BJ (cell line): ENCODE measurements around the gene LCORL. TPM values are rescaled to one million over a fixed set of nuclear protein-coding genes. Genes with fewer than 3 reads are reported as not detected.

Experiments
- CTCF ChIA-PET: fragments of 350-600 bp; formaldehyde crosslinking; extraction: SDS; loops from one replicate; lab custom pipeline; 2021; ENCODE audit warnings: antibody characterized with exemption, inconsistent platforms; lab: Yijun Ruan, JAX
- POLR2A ChIA-PET: fragments of 300-600 bp; sonication (Branson Sonifier 250); formaldehyde crosslinking; extraction: SDS; loops from one replicate; lab custom pipeline; 2021; ENCODE audit warnings: antibody characterized with exemption; lab: Charles Lee
- DNase-seq: peaks from one replicate; pipeline ENCODE4 v3.0.0-alpha.2; 2011; ENCODE audit warnings: low read depth
- H3K27me3 ChIP-seq: 2 replicates; pipeline ENCODE4 v1.6.0; 2011; ENCODE audit warnings: low read length; ENCODE audit not compliant: control insufficient read depth, insufficient read depth
- H3K36me3 ChIP-seq: 2 replicates; pipeline ENCODE4 v1.5.1; 2011; ENCODE audit warnings: low read length; ENCODE audit not compliant: control insufficient read depth, insufficient read depth
- H3K4me3 ChIP-seq: 2 replicates; pipeline ENCODE4 v1.5.1; 2011; ENCODE audit warnings: low read depth, mild to moderate bottlenecking, control low read depth, low read length
- polyA plus RNA-seq: library from polyadenylated mRNA; depleted of rRNA; stranded (reverse); fragments of >200 nt; gene quantifications from 2 replicates; pipeline ENCODE4 v1.2.3, GENCODE V29; 2011
- TF ChIP-seq, protein P1 (sequence below): IDR thresholded peaks from 2 replicates; pipeline ENCODE4 v1.5.1; 2011; ENCODE audit warnings: low read depth, mild to moderate bottlenecking, control low read depth, inconsistent platforms, low read length, moderate library complexity; ENCODE audit not compliant: insufficient read depth

The LCORL gene
- polyA plus RNA-seq, 1 experiment: 2.0 TPM

DNA sequence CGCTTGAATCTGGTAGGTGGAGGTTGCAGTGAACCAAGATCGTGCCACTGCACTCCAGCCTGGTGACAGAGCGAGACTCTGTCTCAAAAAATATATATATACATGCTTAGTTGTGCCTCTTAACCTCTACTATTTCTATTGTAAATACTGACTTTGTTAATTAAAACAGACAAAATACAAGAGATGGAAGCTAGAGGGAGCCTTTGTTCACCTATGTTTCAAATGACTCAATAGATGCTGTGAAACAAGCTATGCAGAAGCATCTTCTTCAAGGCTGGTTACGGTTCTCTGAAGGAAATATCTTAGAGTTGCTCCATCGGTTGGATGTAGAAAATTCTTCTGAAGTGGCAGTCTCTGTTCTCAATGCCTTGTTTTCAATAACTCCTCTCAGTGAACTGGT is 204.5 kb downstream of the LCORL start:
- no peak overlapping the region for H3K4me3 ChIP-seq
- DNase-seq: peak; percentile 37
- TF ChIP-seq, protein P1, sequence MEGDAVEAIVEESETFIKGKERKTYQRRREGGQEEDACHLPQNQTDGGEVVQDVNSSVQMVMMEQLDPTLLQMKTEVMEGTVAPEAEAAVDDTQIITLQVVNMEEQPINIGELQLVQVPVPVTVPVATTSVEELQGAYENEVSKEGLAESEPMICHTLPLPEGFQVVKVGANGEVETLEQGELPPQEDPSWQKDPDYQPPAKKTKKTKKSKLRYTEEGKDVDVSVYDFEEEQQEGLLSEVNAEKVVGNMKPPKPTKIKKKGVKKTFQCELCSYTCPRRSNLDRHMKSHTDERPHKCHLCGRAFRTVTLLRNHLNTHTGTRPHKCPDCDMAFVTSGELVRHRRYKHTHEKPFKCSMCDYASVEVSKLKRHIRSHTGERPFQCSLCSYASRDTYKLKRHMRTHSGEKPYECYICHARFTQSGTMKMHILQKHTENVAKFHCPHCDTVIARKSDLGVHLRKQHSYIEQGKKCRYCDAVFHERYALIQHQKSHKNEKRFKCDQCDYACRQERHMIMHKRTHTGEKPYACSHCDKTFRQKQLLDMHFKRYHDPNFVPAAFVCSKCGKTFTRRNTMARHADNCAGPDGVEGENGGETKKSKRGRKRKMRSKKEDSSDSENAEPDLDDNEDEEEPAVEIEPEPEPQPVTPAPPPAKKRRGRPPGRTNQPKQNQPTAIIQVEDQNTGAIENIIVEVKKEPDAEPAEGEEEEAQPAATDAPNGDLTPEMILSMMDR: peak; percentile 65
- CTCF ChIA-PET: interaction anchor here (0.5 to 3.1 kb wide), 20 partner anchors 9 to 778 kb away, joined by 3 to 19 read pairs (median 4); partner anchors contain the start of genes LCORL and MED28
- POLR2A ChIA-PET: interaction anchor here (0.6 kb wide), 1 partner anchor 1645 kb away, joined by 3 read pairs; no protein-coding TSS in a partner anchor
- H3K27me3 ChIP-seq: no peaks in the 10 kb centered on the region
- H3K36me3 ChIP-seq: no peaks in the 10 kb centered on the region

DNA sequence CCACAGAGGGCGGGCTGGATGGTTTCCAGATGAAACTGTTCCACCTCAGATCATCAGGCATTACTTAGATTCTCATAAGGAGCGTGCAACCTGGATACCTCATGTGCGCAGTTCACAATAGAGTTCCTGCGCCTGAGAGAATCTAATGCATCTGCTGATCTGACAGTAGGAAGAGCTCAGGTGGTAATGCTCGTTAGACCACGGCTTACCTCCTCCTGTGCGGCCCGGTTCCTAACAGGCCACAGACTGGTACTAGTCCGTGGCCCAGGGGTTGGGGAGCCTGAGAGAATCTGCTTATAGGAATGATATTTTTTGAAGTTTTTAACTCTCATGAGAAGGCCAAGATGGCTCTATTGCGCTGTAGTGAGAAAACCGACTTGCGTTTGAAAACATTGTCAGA is 205.4 kb downstream of the LCORL start:
- Histone ChIP-seq H3K4me3 (no peak overlapping the region), H3K27me3 (no peaks in the 10 kb centered on the region), H3K36me3 (no peaks in the 10 kb centered on the region)
- TF ChIP-seq, protein P1: no peak
- DNase-seq: no peak
- CTCF ChIA-PET: interaction anchor here (1.2 to 3.1 kb wide), 7 partner anchors 10 to 776 kb away, joined by 3 to 19 read pairs (median 5); partner anchors contain the start of gene LCORL
- POLR2A ChIA-PET: no interaction called here

DNA sequence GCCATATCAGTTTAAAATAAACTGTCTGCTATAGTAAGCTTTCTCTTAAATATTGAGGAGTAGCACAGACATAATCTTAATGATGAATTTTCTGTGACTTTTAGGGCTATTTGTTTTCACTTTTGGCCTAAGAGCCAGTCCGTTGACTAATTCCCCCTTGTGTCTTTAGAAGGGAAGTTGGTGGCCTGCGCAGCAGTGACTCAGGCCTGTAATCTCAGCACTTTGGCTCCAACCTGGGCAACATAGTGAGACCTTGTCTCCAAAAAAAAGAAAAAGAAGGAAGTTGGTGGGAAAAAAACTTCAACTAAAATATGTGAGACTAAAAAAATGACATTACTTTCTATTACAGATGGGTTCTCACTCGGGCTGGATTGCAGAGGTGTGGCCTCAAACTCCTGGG is 207.4 kb downstream of the LCORL start:
- ChIA-PET POLR2A (no interaction called here), CTCF (no interaction called here)
- no peak for DNase-seq
- H3K36me3 ChIP-seq: no peaks in the 10 kb centered on the region
- TF ChIP-seq, protein P1: no peak
- no peaks in the 10 kb centered on the region for H3K27me3 ChIP-seq
- H3K4me3 ChIP-seq: no peak overlapping the region

DNA sequence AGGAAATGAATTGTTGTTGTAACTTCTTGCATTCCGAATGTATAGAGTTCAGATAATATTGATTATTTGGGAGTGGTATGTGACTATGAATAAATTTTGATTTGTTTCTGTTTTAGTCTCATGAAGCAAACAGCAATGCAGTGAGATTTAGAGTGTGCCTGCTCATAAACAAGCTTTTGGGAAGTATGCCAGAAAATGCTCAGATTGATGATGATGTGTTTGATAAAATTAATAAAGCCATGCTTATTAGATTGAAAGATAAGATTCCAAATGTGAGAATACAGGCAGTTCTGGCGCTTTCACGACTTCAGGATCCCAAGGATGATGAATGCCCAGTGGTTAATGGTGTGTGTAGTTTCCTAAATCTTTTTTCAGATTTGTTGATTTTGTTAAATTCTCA is 208.8 kb downstream of the LCORL start:
- POLR2A ChIA-PET: interaction anchor here (0.5 kb wide), 1 partner anchor 35 kb away, joined by 3 read pairs; no protein-coding TSS in a partner anchor
- Histone ChIP-seq H3K36me3 (no peaks in the 10 kb centered on the region), H3K27me3 (no peaks in the 10 kb centered on the region), H3K4me3 (no peak overlapping the region)
- no peak for DNase-seq
- CTCF ChIA-PET: no interaction called here
- TF ChIP-seq, protein P1: no peak

DNA sequence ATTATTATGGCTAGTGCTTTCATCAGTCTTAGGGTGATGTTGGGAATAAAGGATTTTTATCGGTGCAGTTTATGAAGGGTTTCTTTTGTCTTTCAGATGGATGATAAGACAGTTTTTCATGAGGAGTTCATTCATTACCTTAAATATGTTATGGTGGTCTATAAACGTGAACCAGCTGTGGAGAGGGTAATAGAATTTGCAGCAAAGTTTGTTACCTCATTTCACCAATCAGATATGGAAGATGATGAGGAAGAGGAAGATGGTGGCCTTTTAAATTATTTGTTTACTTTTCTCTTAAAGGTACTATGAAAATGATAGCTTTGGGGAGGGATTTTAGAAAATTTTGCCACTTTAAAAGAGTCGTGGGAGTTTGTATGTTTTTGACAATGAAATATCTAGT is 209.4 kb downstream of the LCORL start:
- POLR2A ChIA-PET: no interaction called here
- DNase-seq: no peak
- TF ChIP-seq, protein P1: no peak
- no peaks in the 10 kb centered on the region for H3K27me3 ChIP-seq
- no peaks in the 10 kb centered on the region for H3K36me3 ChIP-seq
- CTCF ChIA-PET: interaction anchor here (1.0 kb wide), 1 partner anchor 263 kb away, joined by 3 read pairs; no protein-coding TSS in a partner anchor
- H3K4me3 ChIP-seq: peak overlapping the region; percentile 55
